K562 (cell line): ENCODE data around the gene SRSF9. TPM values are rescaled to one million over a fixed set of nuclear protein-coding genes. Genes with fewer than 3 reads are reported as not detected.

Source experiments
- CXXC5 ChIP-seq: fragments of 250-450 bp; sonication (Bioruptor Pico); IDR thresholded peaks from 2 replicates; pipeline ENCODE4 v1.8.0; 2022; ENCODE audit warnings: inconsistent platforms, mild to moderate bottlenecking, moderate library complexity
- ELK1 ChIP-seq: sonication (generic); formaldehyde crosslinking; IDR thresholded peaks from 2 replicates; pipeline ENCODE4 v1.8.1; 2022; ENCODE audit warnings: missing genetic modification reagents
- ETV6 ChIP-seq, 3 experiments: fragments of 150-350 bp in 1 of 3; sonication (generic) in 1 of 3; formaldehyde crosslinking in 1 of 3; IDR thresholded peaks; 2 replicates each; pipeline versions ENCODE4 v1.6.1 to v1.8.0; 2014 to 2022; ENCODE audit warnings: borderline replicate concordance in 2 of 3, low read depth in 2 of 3, antibody characterized with exemption in 1 of 3, low read length in 1 of 3, mild to moderate bottlenecking in 1 of 3, missing genetic modification reagents in 1 of 3
- FOXJ2 ChIP-seq: fragments of 200-800 bp; sonication (Bioruptor generic); IDR thresholded peaks from 2 replicates; pipeline ENCODE4 v1.6.1; 2016; ENCODE audit warnings: missing genetic modification characterization, missing compliant biosample characterization
- HNRNPL ChIP-seq: fragments of 200-400 bp; formaldehyde crosslinking; IDR thresholded peaks from 2 replicates; pipeline ENCODE4 v1.6.1; 2017; ENCODE audit warnings: low read depth, mild to moderate bottlenecking, low read length
- HNRNPLL ChIP-seq: fragments of 200-400 bp; formaldehyde crosslinking; IDR thresholded peaks from 2 replicates; pipeline ENCODE4 v1.6.1; 2017; ENCODE audit warnings: low read length, low read depth, mild to moderate bottlenecking; ENCODE audit not compliant: poor library complexity, severe bottlenecking
- ILF3 ChIP-seq: fragments of 450-650 bp; IDR thresholded peaks from 2 replicates; pipeline ENCODE4 v1.6.1; 2018; ENCODE audit warnings: antibody characterized with exemption, mild to moderate bottlenecking, moderate library complexity, borderline replicate concordance
- MTA3 ChIP-seq: fragments of 450-650 bp; formaldehyde crosslinking; IDR thresholded peaks from 2 replicates; pipeline ENCODE4 v1.6.1; 2017; ENCODE audit warnings: mild to moderate bottlenecking, borderline replicate concordance
- NFXL1 ChIP-seq: fragments of 450-650 bp; formaldehyde crosslinking; IDR thresholded peaks from 2 replicates; pipeline ENCODE4 v1.4.0; 2021; ENCODE audit warnings: mild to moderate bottlenecking
- NFYB ChIP-seq: IDR thresholded peaks from 2 replicates; pipeline ENCODE4 v1.6.1; 2011; ENCODE audit warnings: mild to moderate bottlenecking, moderate library complexity; ENCODE audit not compliant: insufficient read length; ENCODE audit errors: extremely low read depth
- PTTG1 ChIP-seq: fragments of 450-650 bp; IDR thresholded peaks from 2 replicates; pipeline ENCODE4 v1.6.1; 2016; ENCODE audit warnings: low read depth, mild to moderate bottlenecking, missing genetic modification characterization, missing compliant biosample characterization
- RCOR1 ChIP-seq, 2 experiments: IDR thresholded peaks; 2 replicates each; pipeline ENCODE4 v1.6.1; 2012; ENCODE audit warnings: low read depth in 2 of 2, low read length in 2 of 2, borderline replicate concordance in 1 of 2, improper control_type of control experiment in 1 of 2
- SREBF2 ChIP-seq: sonication (generic); formaldehyde crosslinking; IDR thresholded peaks from 2 replicates; pipeline ENCODE4 v1.4.0; 2020; ENCODE audit warnings: mild to moderate bottlenecking, missing genetic modification reagents
- THAP7 ChIP-seq: fragments of 250-450 bp; sonication (Bioruptor Pico); IDR thresholded peaks from 2 replicates; pipeline ENCODE4 v1.5.0; 2021
- ZBTB7A ChIP-seq: IDR thresholded peaks from 2 replicates; pipeline ENCODE4 v1.6.1; 2011; ENCODE audit warnings: low read depth, mild to moderate bottlenecking, low read length, moderate library complexity, borderline replicate concordance; ENCODE audit not compliant: control insufficient read depth
- ZFP1 ChIP-seq: fragments of 450-650 bp; formaldehyde crosslinking; IDR thresholded peaks from 2 replicates; pipeline ENCODE4 v1.4.0; 2020; ENCODE audit warnings: mild to moderate bottlenecking, mixed read lengths
- ZNF124 ChIP-seq: sonication (generic); formaldehyde crosslinking; IDR thresholded peaks from 2 replicates; pipeline ENCODE4 v1.8.1; 2022; ENCODE audit warnings: missing genetic modification reagents
- ZNF324 ChIP-seq: fragments of 250-450 bp; sonication (Bioruptor Pico); IDR thresholded peaks from 2 replicates; pipeline ENCODE4 v1.4.0; 2020; ENCODE audit warnings: mild to moderate bottlenecking
- ZNF592 ChIP-seq: fragments of 450-650 bp; IDR thresholded peaks from 2 replicates; pipeline ENCODE4 v1.6.1; 2017; ENCODE audit warnings: antibody characterized with exemption, mild to moderate bottlenecking
- ZNF830 ChIP-seq: fragments of 250-450 bp; sonication (Bioruptor Pico); IDR thresholded peaks from 2 replicates; pipeline ENCODE4 v1.5.0; 2021; ENCODE audit warnings: mild to moderate bottlenecking
- polyA plus RNA-seq, 8 experiments: library from polyadenylated mRNA; depleted of rRNA in 4 of 8; stranded (reverse) in 5 of 8; unstranded in 3 of 8; fragments of >200 nt; fragmentation: Nextera tagmentation in 2 of 8; fragmentation: Illumina TruSeq in 1 of 8; extraction: Ambion mirVana in 2 of 8; extraction: Trizol in 1 of 8; gene quantifications; 2 replicates each; pipeline versions ENCODE4 v1.2.1 to v1.2.3, GENCODE V29; 2011 to 2014; ENCODE audit warnings: inconsistent platforms in 1 of 8, missing spikeins in 1 of 8
- total RNA-seq, 7 experiments: library from RNA; depleted of rRNA in 6 of 7; stranded (reverse); fragments of >200 nt in 6 of 7; fragmentation: Illumina TruSeq in 2 of 7; extraction: Trizol in 2 of 7; gene quantifications; 2 replicates each; pipeline versions ENCODE4 v1.2.1 to v1.2.3, GENCODE V29; 2011 to 2021; ENCODE audit warnings: low replicate concordance in 1 of 7

Gene SRSF9
- total and polyA plus RNA-seq, 9 of the 15 experiments (the other 6 are each of a cell fraction or from before 2014, with no cell fraction given), result 40.3 to 291 (median 230) TPM

- TF ChIP-seq MTA3 (peak; percentile 76; the same call in 1 of the 2 replicates), HNRNPL (no peak), ZNF324 (CRISPR knock-in tag) (no peak), ZNF124 (CRISPR knock-in tag) (no peak), ILF3 (no peak), CXXC5 (CRISPR knock-in tag) (peak; percentile 97), NFXL1 (CRISPR knock-in tag) (no peak), HNRNPLL (peak; percentile 58), THAP7 (CRISPR knock-in tag) (peak; percentile 87), FOXJ2 (no peak), SREBF2 (CRISPR knock-in tag) (no peak), ZBTB7A (no peak), ZNF830 (CRISPR knock-in tag) (0 out of 2 replicates have a peak, but pooled peaks have one; percentile 40), ELK1 (no peak), NFYB (no peak), ZNF592 (no peak), RCOR1 (IDR thresholded peaks at IDR 0.05; ENCODE audit: borderline replicate concordance in 1 of 2, low read depth in 2 of 2, low read length in 2 of 2) (0 out of 4 replicates have a peak, but pooled peaks of 1 of the 2 experiments have one; percentile 19), ETV6 (IDR thresholded peaks at IDR 0.05; ENCODE audit: borderline replicate concordance in 1 of 2, low read depth in 2 of 2, low read length in 1 of 2) (no peak), ETV6 (CRISPR knock-in tag; IDR thresholded peaks at IDR 0.05; ENCODE audit: borderline replicate concordance) (0 out of 2 replicates have a peak, but pooled peaks have one; percentile 50), ZFP1 (CRISPR knock-in tag) (no peak), PTTG1 (no peak)
Measured at GRCh38 chr12:120445911-120446843, 23.4 kb downstream of the SRSF9 start, which contains the start of the genes GATC and TRIAP1 (continued).
